ENCODE results near the gene STPG3.

- TF ChIP-seq CTCF (IDR thresholded peaks at IDR 0.05; ENCODE audit: low read depth, low read length, missing input control) (no peak), ZBTB33 (IDR thresholded peaks at IDR 0.05) (no peak), GABPA (IDR thresholded peaks at IDR 0.05 in 1 of 2, conservative IDR thresholded peaks at IDR 0.05 in 1 of 2) (no peak), TAF1 (conservative IDR thresholded peaks at IDR 0.05) (no peak), REST (IDR thresholded peaks at IDR 0.05) (no peak), MAX (IDR thresholded peaks at IDR 0.05) (no peak), JUND (IDR thresholded peaks at IDR 0.05) (no peak), HNF4A (conservative IDR thresholded peaks at IDR 0.05) (peak; percentile 10 to 30), SP1 (IDR thresholded peaks at IDR 0.05) (no peak), YY1 (IDR thresholded peaks at IDR 0.05) (no peak), RAD21 (IDR thresholded peaks at IDR 0.05) (no peak)
- TF ChIP-seq, protein P1, sequence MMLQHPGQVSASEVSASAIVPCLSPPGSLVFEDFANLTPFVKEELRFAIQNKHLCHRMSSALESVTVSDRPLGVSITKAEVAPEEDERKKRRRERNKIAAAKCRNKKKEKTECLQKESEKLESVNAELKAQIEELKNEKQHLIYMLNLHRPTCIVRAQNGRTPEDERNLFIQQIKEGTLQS (IDR thresholded peaks at IDR 0.05): no peak
Observed at GRCh38 chr9:137263506-137263905, 12.4 kb downstream of the STPG3 start.

Data from liver (tissue), 3 donors.